ENCODE measurements around the gene CRIP3. TPM values are rescaled to one million over a fixed set of nuclear protein-coding genes. Genes with fewer than 3 reads are reported as not detected.
A peak's percentile ranks its signal among the peaks of the same experiment; 100 is the strongest.

Gene CRIP3
- total RNA-seq, 2 donors from 2014 or later: not detected

GRCh38 chr6:43274127-43274915 is 34.3 kb downstream of the CRIP3 start:
- no peaks in the 10 kb centered on the region for H3K27me3 ChIP-seq
- H3K27ac ChIP-seq: no peak overlapping the region
- DNase-seq (no peak), ATAC-seq (no peak)
- WGBS, 2 donors: 84% methylated on average over 8 to 10 of the region's 10 CpGs
- H3K36me3 ChIP-seq (replicated peaks in 1 of 2; ENCODE audit: insufficient read depth in 1 of 2, low read depth in 2 of 2): no peaks in the 10 kb centered on the region
- intact Hi-C loops (cut with DNase I): no loop called here
- H3K4me3 ChIP-seq: no peak overlapping the region
- no peak for TF ChIP-seq POLR2A (IDR thresholded peaks at IDR 0.05)
- TF ChIP-seq CTCF (IDR thresholded peaks at IDR 0.05): no peak
- H3K4me1 ChIP-seq: peaks cover 22% of the 10 kb centered on the region
- H3K9me3 ChIP-seq: no peaks in the 10 kb centered on the region

GRCh38 chr6:43273707-43274106 is 34.9 kb downstream of the CRIP3 start:
- no peak overlapping the region for H3K4me3 ChIP-seq
- H3K4me1 ChIP-seq: peaks cover 28% of the 10 kb centered on the region
- no peak overlapping the region for H3K27ac ChIP-seq
- H3K27me3 ChIP-seq: no peaks in the 10 kb centered on the region
- intact Hi-C loops (cut with DNase I): no loop called here
- DNase-seq: no peak
- no peaks in the 10 kb centered on the region for H3K36me3 ChIP-seq (replicated peaks in 1 of 2; ENCODE audit: insufficient read depth in 1 of 2, low read depth in 2 of 2)
- no peaks in the 10 kb centered on the region for H3K9me3 ChIP-seq
- WGBS, 2 donors: 62 to 69% methylated on average over 2 of the region's 2 CpGs
- TF ChIP-seq POLR2A (IDR thresholded peaks at IDR 0.05): no peak
- no peak for TF ChIP-seq CTCF (IDR thresholded peaks at IDR 0.05)
- ATAC-seq: no peak

GRCh38 chr6:43271944-43272343 is 36.7 kb downstream of the CRIP3 start:
- Histone ChIP-seq H3K36me3 (replicated peaks in 1 of 2; ENCODE audit: insufficient read depth in 1 of 2, low read depth in 2 of 2) (no peaks in the 10 kb centered on the region), H3K9me3 (no peaks in the 10 kb centered on the region), H3K27ac (no peak overlapping the region), H3K27me3 (no peaks in the 10 kb centered on the region), H3K4me1 (peaks cover 45% of the 10 kb centered on the region), H3K4me3 (no peak overlapping the region)
- no peak for TF ChIP-seq POLR2A (IDR thresholded peaks at IDR 0.05)
- DNase-seq: no peak
- intact Hi-C loops (cut with DNase I): no loop called here
- ATAC-seq: no peak

- peaks cover 45% of the 10 kb centered on the region for H3K4me1 ChIP-seq
- ATAC-seq: no peak
These were observed 37.4 kb downstream of the CRIP3 start for GRCh38 chr6:43271103-43271815.

More at GRCh38 chr6:43271103-43271815, 37.4 kb downstream of the CRIP3 start:
- Histone ChIP-seq H3K27ac (peak overlapping the region in 1 of 4 donors; percentile 61), H3K27me3 (no peaks in the 10 kb centered on the region), H3K36me3 (replicated peaks in 1 of 2; ENCODE audit: insufficient read depth in 1 of 2, low read depth in 2 of 2) (no peaks in the 10 kb centered on the region), H3K4me3 (no peak overlapping the region), H3K9me3 (no peaks in the 10 kb centered on the region)
- 83 to 92% methylated on average over 8 of the region's 8 CpGs for WGBS, 2 donors
- DNase-seq: no peak
- intact Hi-C loops (cut with DNase I): no loop called here
- TF ChIP-seq POLR2A (IDR thresholded peaks at IDR 0.05) (no peak), CTCF (IDR thresholded peaks at IDR 0.05) (no peak)
